MCF 10A (cell line): ENCODE results near the gene ADGRG2. TPM values are rescaled to one million over a fixed set of nuclear protein-coding genes. Genes with fewer than 3 reads are reported as not detected.

Source experiments
- BruUV-seq: library from RNA; stranded (reverse); fragments of 400-500 nt; replicated peaks from 2 replicates; lab custom pipeline; 2021; lab: Mats Ljungman, UMichigan
- CTCF ChIA-PET: fragments of 300-600 bp; sonication (Branson Sonifier 250); formaldehyde crosslinking; extraction: SDS; loops from one replicate; lab custom pipeline; 2021; ENCODE audit warnings: antibody characterized with exemption, inconsistent platforms; lab: Yijun Ruan, JAX
- POLR2A ChIA-PET: fragments of 300-600, 350-650 bp; sonication (Branson Sonifier 250); formaldehyde crosslinking; extraction: SDS; loops from one replicate; lab custom pipeline; 2020; ENCODE audit warnings: antibody characterized with exemption, inconsistent platforms; lab: Yijun Ruan, JAX
- DNase-seq: peaks from one replicate; pipeline ENCODE4 v3.0.0-alpha.2; 2018; ENCODE audit not compliant: unreplicated experiment
- H3K27ac Mint-ChIP-seq: one replicate; pipeline ENCODE4 v1.8.0; 2022; ENCODE audit warnings: mild to moderate bottlenecking, low read depth, mixed read lengths; ENCODE audit not compliant: unreplicated experiment
- H3K27me3 Mint-ChIP-seq: one replicate; pipeline ENCODE4 v1.8.0; 2022; ENCODE audit warnings: mixed read lengths; ENCODE audit not compliant: insufficient read depth, unreplicated experiment
- H3K36me3 Mint-ChIP-seq: one replicate; pipeline ENCODE4 v1.8.0; 2022; ENCODE audit warnings: mild to moderate bottlenecking, moderate library complexity, mixed read lengths; ENCODE audit not compliant: insufficient read depth, unreplicated experiment
- H3K4me1 Mint-ChIP-seq: one replicate; pipeline ENCODE4 v1.8.0; 2022; ENCODE audit warnings: mixed read lengths; ENCODE audit not compliant: insufficient read depth, unreplicated experiment
- H3K4me3 Mint-ChIP-seq: one replicate; pipeline ENCODE4 v1.8.0; 2022; ENCODE audit warnings: mild to moderate bottlenecking, moderate library complexity, mixed read lengths; ENCODE audit not compliant: unreplicated experiment
- H3K9me3 Mint-ChIP-seq: one replicate; pipeline ENCODE4 v1.8.0; 2022; ENCODE audit warnings: mixed read lengths; ENCODE audit not compliant: unreplicated experiment
- CTCF ChIP-seq: fragments of 200-600 bp; IDR thresholded peaks from one replicate; pipeline ENCODE4 v1.8.0; 2022; ENCODE audit warnings: antibody characterized with exemption, mild to moderate bottlenecking; ENCODE audit not compliant: unreplicated experiment
- intact Hi-C: fragments of 100-400 bp; cut with micrococcal nuclease; formaldehyde crosslinking; loops from 2 replicates; pipeline ENCODE4 v1.14.1; 2022
- total RNA-seq: library from RNA; stranded (reverse); gene quantifications from 2 replicates; pipeline ENCODE4 v1.2.3, GENCODE V29; 2022

The ADGRG2 gene
- total RNA-seq, 1 experiment from 2014 or later: 6.4 TPM

GRCh38 chrX:19030805-19031204 lies 91.5 kb downstream of the ADGRG2 start:
- no TSS peak for BruUV-seq

GRCh38 chrX:19028560-19028959 lies 93.7 kb downstream of the ADGRG2 start:
- no TSS peak for BruUV-seq
- DNase-seq: no peak
- no peak for TF ChIP-seq CTCF
- ChIA-PET POLR2A (no interaction called here), CTCF (interaction anchor here (3.4 to 4.3 kb wide), 2 partner anchors 11 kb away, joined by 19 to 30 read pairs; no protein-coding TSS in a partner anchor)
- H3K36me3 Mint-ChIP-seq: no peaks in the 10 kb centered on the region
- H3K4me1 Mint-ChIP-seq: no peaks in the 10 kb centered on the region
- no peaks in the 10 kb centered on the region for H3K27me3 Mint-ChIP-seq
- H3K27ac Mint-ChIP-seq: no peak overlapping the region
- H3K9me3 Mint-ChIP-seq: no peaks in the 10 kb centered on the region
- no peak overlapping the region for H3K4me3 Mint-ChIP-seq
- intact Hi-C loops: no loop called here

More at GRCh38 chrX:19030805-19031204, 91.5 kb downstream of the ADGRG2 start:
- CTCF ChIA-PET: interaction anchor here (0.7 to 4.3 kb wide), 3 partner anchors 9 to 13 kb away, joined by 6 to 30 read pairs (median 19); no protein-coding TSS in a partner anchor
- intact Hi-C loops: no loop called here
- no peak for DNase-seq
- Mint-ChIP-seq H3K4me1 (no peaks in the 10 kb centered on the region), H3K27me3 (no peaks in the 10 kb centered on the region), H3K9me3 (no peaks in the 10 kb centered on the region), H3K27ac (no peak overlapping the region), H3K36me3 (no peaks in the 10 kb centered on the region), H3K4me3 (no peak overlapping the region)
- POLR2A ChIA-PET: no interaction called here
- no peak for TF ChIP-seq CTCF

DNA sequence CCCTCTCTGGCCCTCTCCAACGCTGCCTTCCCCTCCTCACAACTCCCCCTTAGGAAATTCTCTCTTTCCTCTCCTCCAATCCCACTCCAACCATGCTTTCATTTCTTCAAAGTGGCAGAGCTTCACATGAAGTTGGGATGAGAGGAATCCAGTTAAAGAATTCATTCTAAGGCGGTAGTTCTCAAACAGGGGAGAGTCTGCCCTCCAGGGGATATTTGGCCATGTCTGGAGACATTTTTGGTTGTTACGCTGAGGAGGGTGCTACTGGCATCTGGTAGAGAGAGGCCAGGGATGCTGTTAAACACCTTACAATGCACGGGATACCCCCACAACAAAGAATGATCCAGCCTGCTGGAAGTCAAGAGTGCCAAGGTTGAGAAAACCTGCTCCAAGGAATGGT lies 97.9 kb downstream of the ADGRG2 start:
- no peak for DNase-seq
- intact Hi-C loops: no loop called here
- no TSS peak for BruUV-seq
- no peaks in the 10 kb centered on the region for H3K27me3 Mint-ChIP-seq
- no peaks in the 10 kb centered on the region for H3K36me3 Mint-ChIP-seq
- TF ChIP-seq CTCF: no peak
- H3K4me3 Mint-ChIP-seq: no peak overlapping the region
- H3K4me1 Mint-ChIP-seq: no peaks in the 10 kb centered on the region
- POLR2A ChIA-PET: interaction anchor here (0.8 kb wide), 1 partner anchor 48 kb away, joined by 3 read pairs; no protein-coding TSS in a partner anchor
- peaks cover 8% of the 10 kb centered on the region for H3K9me3 Mint-ChIP-seq
- CTCF ChIA-PET: no interaction called here
- H3K27ac Mint-ChIP-seq: no peak overlapping the region

- no peak overlapping the region for H3K4me3 Mint-ChIP-seq
- no TSS peak for BruUV-seq
These were observed 102.3 kb downstream of the ADGRG2 start for GRCh38 chrX:19019996-19020395.

More at GRCh38 chrX:19019996-19020395, 102.3 kb downstream of the ADGRG2 start:
- CTCF ChIA-PET: interaction anchor here (0.8 to 0.9 kb wide), 2 partner anchors 16 to 206 kb away, joined by 3 to 4 read pairs; no protein-coding TSS in a partner anchor
- POLR2A ChIA-PET: no interaction called here
- no peak overlapping the region for H3K27ac Mint-ChIP-seq
- TF ChIP-seq CTCF: no peak
- DNase-seq: no peak
- intact Hi-C loops: no loop called here
- H3K36me3 Mint-ChIP-seq: no peaks in the 10 kb centered on the region
- H3K27me3 Mint-ChIP-seq: no peaks in the 10 kb centered on the region
- H3K4me1 Mint-ChIP-seq: no peaks in the 10 kb centered on the region
- peaks cover 8% of the 10 kb centered on the region for H3K9me3 Mint-ChIP-seq
